MM.1S (cell line): ENCODE data around the gene CDC42EP2.

Source experiments
- DNase-seq: peaks from one replicate; pipeline ENCODE4 v3.0.0-alpha.2; 2015
- H2AFZ ChIP-seq: fragments of 300-600 bp; sonication (generic); 2 replicates; pipeline ENCODE4 v1.6.0; 2016; ENCODE audit warnings: antibody characterized with exemption, low read length
- H3F3A ChIP-seq: fragments of 300-600 bp; sonication (generic); 2 replicates; pipeline ENCODE4 v1.6.1; 2016; ENCODE audit warnings: mild to moderate bottlenecking, antibody characterized with exemption, low read length, moderate library complexity, mixed read lengths; ENCODE audit not compliant: insufficient read depth
- H3K27ac ChIP-seq: fragments of 300-600 bp; sonication (generic); 2 replicates; pipeline ENCODE4 v1.5.1; 2016; ENCODE audit warnings: mild to moderate bottlenecking, low read length
- H3K27me3 ChIP-seq: fragments of 300-600 bp; sonication (generic); replicated peaks from 2 replicates; pipeline ENCODE4 v1.6.0; 2016; ENCODE audit warnings: low read length; ENCODE audit not compliant: insufficient read depth
- H3K36me3 ChIP-seq: fragments of 300-600 bp; sonication (generic); replicated peaks from 2 replicates; pipeline ENCODE4 v1.6.1; 2016; ENCODE audit warnings: mild to moderate bottlenecking, low read length, mixed read lengths; ENCODE audit not compliant: insufficient read depth
- H3K4me1 ChIP-seq: fragments of 300-600 bp; sonication (generic); 2 replicates; pipeline ENCODE4 v1.6.1; 2016; ENCODE audit warnings: low read length, mixed read lengths
- H3K4me2 ChIP-seq: fragments of 300-600 bp; sonication (generic); 2 replicates; pipeline ENCODE4 v1.6.0; 2016; ENCODE audit warnings: low read depth, low read length
- H3K4me3 ChIP-seq: fragments of 300-600 bp; sonication (generic); 2 replicates; pipeline ENCODE4 v1.5.1; 2016; ENCODE audit warnings: low read length, mixed read lengths
- H3K79me2 ChIP-seq: fragments of 300-600 bp; sonication (generic); 2 replicates; pipeline ENCODE4 v1.6.1; 2016; ENCODE audit warnings: mixed run types, low read length, mixed read lengths
- H3K9ac ChIP-seq: fragments of 300-600 bp; sonication (generic); 2 replicates; pipeline ENCODE4 v1.6.1; 2016; ENCODE audit warnings: low read length, mixed read lengths
- H3K9me2 ChIP-seq: fragments of 300-600 bp; sonication (generic); replicated peaks from 2 replicates; pipeline ENCODE4 v1.6.1; 2016; ENCODE audit warnings: mild to moderate bottlenecking, low read length, mixed read lengths; ENCODE audit not compliant: insufficient read depth
- H3K9me3 ChIP-seq: fragments of 300-600 bp; sonication (generic); replicated peaks from 2 replicates; pipeline ENCODE4 v1.6.1; 2016; ENCODE audit warnings: mild to moderate bottlenecking, low read length, mixed read lengths; ENCODE audit not compliant: insufficient read depth
- H4K20me1 ChIP-seq: fragments of 300-600 bp; sonication (generic); 2 replicates; pipeline ENCODE4 v1.6.1; 2016; ENCODE audit warnings: mild to moderate bottlenecking, low read length, moderate library complexity, mixed read lengths; ENCODE audit not compliant: insufficient read depth
- EZH2 ChIP-seq: fragments of 300-600 bp; sonication (generic); optimal IDR thresholded peaks from 2 replicates; pipeline ENCODE3; 2017; ENCODE audit warnings: low read depth, mild to moderate bottlenecking, antibody characterized with exemption, low read length, mixed read lengths
- EZH2phosphoT487 ChIP-seq: fragments of 300-600 bp; sonication (generic); IDR thresholded peaks from 2 replicates; pipeline ENCODE4 v1.6.1; 2018; ENCODE audit warnings: antibody characterized with exemption, low read length
- TF ChIP-seq, protein P1 (sequence below): fragments of 300-600 bp; sonication (generic); IDR thresholded peaks from 2 replicates; pipeline ENCODE4 v1.5.1; 2016; ENCODE audit warnings: antibody characterized with exemption, low read length, mixed read lengths

The CDC42EP2 gene

DNA sequence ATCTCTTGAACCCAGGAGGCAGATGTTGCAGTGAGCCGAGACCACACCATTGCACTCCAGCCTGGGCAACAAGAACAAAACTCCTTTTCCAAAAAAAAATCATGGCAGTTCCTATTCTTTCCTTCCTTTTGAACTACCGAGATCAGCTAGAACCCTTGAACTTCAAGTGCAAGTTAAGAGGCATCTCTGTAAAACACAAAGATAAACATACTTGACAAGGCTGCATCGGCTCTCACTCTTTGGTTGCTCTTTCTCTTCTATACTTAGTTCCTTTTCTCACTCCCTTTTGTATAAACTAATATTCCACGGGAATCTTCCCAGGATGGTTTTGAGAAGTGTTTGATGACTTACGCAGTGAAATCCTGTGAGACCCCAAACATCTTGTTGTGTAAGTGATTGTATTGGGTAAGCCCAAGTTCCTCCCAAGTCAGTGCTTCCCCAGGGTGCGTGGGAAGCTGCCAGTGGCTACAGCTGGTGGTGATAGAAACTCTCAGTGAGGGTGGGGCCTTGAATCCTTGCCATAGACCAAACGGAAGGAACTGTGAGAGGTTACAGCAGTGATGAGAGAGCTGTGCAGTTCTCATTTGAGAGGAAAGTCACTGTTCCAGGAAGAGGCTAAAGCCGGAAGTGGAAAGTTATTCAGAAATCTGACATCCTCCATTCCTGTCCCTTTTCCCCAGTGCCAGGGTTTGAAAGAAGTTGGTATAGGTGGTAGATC lies 24.1 kb upstream of the CDC42EP2 start:
- no peak overlapping the region for H3K4me3 ChIP-seq
- no peaks in the 10 kb centered on the region for H3K27me3 ChIP-seq
- no peak for DNase-seq
- no peak overlapping the region for H3K9ac ChIP-seq
- no peaks in the 10 kb centered on the region for H3K4me1 ChIP-seq
- H3K9me2 ChIP-seq = no peaks in the 10 kb centered on the region
- no peaks in the 10 kb centered on the region for H4K20me1 ChIP-seq
- H3K27ac ChIP-seq = no peak overlapping the region
- no peaks in the 10 kb centered on the region for H3F3A ChIP-seq
- H3K79me2 ChIP-seq = no peaks in the 10 kb centered on the region
- no peak overlapping the region for H2AFZ ChIP-seq
- peaks cover 9% of the 10 kb centered on the region; the same call in 1 of the 2 replicates for H3K36me3 ChIP-seq
- TF ChIP-seq EZH2phosphoT487 (no peak), EZH2 (no peak)
- TF ChIP-seq, protein P1, sequence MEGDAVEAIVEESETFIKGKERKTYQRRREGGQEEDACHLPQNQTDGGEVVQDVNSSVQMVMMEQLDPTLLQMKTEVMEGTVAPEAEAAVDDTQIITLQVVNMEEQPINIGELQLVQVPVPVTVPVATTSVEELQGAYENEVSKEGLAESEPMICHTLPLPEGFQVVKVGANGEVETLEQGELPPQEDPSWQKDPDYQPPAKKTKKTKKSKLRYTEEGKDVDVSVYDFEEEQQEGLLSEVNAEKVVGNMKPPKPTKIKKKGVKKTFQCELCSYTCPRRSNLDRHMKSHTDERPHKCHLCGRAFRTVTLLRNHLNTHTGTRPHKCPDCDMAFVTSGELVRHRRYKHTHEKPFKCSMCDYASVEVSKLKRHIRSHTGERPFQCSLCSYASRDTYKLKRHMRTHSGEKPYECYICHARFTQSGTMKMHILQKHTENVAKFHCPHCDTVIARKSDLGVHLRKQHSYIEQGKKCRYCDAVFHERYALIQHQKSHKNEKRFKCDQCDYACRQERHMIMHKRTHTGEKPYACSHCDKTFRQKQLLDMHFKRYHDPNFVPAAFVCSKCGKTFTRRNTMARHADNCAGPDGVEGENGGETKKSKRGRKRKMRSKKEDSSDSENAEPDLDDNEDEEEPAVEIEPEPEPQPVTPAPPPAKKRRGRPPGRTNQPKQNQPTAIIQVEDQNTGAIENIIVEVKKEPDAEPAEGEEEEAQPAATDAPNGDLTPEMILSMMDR = no peak
- H3K4me2 ChIP-seq = no peak overlapping the region
- H3K9me3 ChIP-seq = no peaks in the 10 kb centered on the region

DNA sequence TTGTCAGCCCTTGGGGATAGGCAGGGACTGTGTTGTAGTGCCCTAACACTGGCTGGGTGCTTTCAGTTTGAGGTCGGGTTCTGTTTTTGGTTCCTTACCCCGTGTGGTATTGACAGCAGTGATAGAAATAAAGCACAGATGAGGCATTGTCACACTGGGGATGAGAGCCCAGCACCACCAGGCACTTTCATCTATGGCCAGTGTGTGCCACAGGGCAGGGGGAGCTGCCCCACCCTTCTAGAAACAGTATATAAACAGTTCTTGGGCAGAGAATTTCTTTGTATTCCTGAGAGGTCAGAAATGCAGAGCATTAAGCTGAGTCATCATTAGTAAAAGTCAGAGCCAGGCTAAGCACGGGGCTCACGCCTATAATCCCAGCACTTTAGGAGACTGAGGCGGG lies 23.1 kb upstream of the CDC42EP2 start:
- Histone ChIP-seq H3K27ac (no peak overlapping the region), H3K36me3 (peaks cover 9% of the 10 kb centered on the region; the same call in 1 of the 2 replicates), H3K9me3 (no peaks in the 10 kb centered on the region), H4K20me1 (no peaks in the 10 kb centered on the region), H3K4me3 (no peak overlapping the region), H3K9me2 (no peaks in the 10 kb centered on the region), H2AFZ (no peak overlapping the region), H3K27me3 (no peaks in the 10 kb centered on the region), H3K9ac (no peak overlapping the region), H3K4me1 (no peaks in the 10 kb centered on the region), H3K79me2 (no peaks in the 10 kb centered on the region), H3K4me2 (no peak overlapping the region), H3F3A (no peaks in the 10 kb centered on the region)
- DNase-seq = no peak
- TF ChIP-seq, protein P1 = no peak
- no peak for TF ChIP-seq EZH2
- no peak for TF ChIP-seq EZH2phosphoT487

DNA sequence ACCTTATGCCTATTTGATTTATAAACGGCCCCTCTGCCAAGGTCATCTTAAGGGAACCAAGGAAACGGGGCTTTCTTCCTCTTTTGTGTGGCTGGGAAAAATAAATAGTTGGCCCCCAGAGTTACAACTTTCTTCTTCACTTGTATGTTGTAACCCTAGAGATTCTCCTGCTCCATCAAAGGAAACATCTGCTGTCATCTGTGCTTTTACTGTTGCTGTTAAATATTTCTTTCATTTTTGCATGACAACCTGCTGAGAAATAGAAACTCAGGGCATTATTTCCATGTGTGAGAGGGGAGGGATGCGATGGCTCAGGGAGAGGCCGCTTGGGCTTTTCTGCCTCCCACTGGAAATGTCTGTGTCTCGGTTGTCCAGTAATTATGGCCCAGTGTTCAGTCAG lies 21.8 kb upstream of the CDC42EP2 start:
- no peaks in the 10 kb centered on the region for H3K79me2 ChIP-seq
- peaks cover 9% of the 10 kb centered on the region; the same call in 1 of the 2 replicates for H3K36me3 ChIP-seq
- H3K9me2 ChIP-seq = no peaks in the 10 kb centered on the region
- no peak overlapping the region for H3K4me2 ChIP-seq
- DNase-seq = no peak
- H3K27ac ChIP-seq = no peak overlapping the region
- TF ChIP-seq, protein P1 = no peak
- H3K27me3 ChIP-seq = no peaks in the 10 kb centered on the region
- H3K4me3 ChIP-seq = no peak overlapping the region
- no peaks in the 10 kb centered on the region for H4K20me1 ChIP-seq
- no peaks in the 10 kb centered on the region for H3F3A ChIP-seq
- no peaks in the 10 kb centered on the region for H3K9me3 ChIP-seq
- no peak overlapping the region for H3K9ac ChIP-seq
- H3K4me1 ChIP-seq = no peaks in the 10 kb centered on the region
- H2AFZ ChIP-seq = no peak overlapping the region
